Stimulated activated naive CD4-positive, alpha-beta T cell treated with Interleukin-2 at 50 U/mL for 16 hours (primary cell): ENCODE measurements around the gene COPZ2.
A peak's percentile ranks its signal among the peaks of the same experiment; 100 is the strongest.
"Not testable (repeated sequence)": the region's sequence is repeated elsewhere in the genome, so short reads cannot be mapped to it uniquely, and the experiment has no call there.

Experiments
- DNase-seq: peaks from one replicate; lab custom pipeline; 2025; lab: John Stamatoyannopoulos, UW

Gene COPZ2

GRCh38 chr17:48037036-48037837 lies at the start of gene COPZ2:
Gene COPZ2, minus strand, starts transcription at chr17:48037797. Its CDS starts 20 bp downstream, at chr17:48037777.
- peak; percentile 57 for DNase-seq

- DNase-seq = no peak
Measured at GRCh38 chr17:48084932-48085331, 47.3 kb upstream of the COPZ2 start.

DNA sequence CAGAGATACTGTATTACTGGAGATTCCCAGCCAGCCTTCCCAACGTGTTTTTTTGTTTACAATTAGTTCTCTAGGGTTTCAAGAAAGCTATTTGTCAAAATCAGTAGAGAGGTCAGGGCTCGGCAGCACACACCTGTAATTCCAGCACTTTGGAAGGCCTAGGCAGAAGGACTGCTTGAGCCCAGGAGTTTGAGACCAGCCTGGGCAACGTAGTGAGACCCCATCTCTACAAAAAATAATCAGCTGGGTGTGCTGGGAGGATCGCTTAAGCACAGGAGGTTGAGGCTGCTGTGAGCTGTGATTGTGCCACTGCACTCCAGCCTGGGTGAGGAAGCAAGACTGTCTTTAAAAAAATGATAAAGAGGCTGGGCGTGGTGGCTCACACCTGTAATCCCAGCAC lies 44.3 kb upstream of the COPZ2 start:
- no peak for DNase-seq

DNA sequence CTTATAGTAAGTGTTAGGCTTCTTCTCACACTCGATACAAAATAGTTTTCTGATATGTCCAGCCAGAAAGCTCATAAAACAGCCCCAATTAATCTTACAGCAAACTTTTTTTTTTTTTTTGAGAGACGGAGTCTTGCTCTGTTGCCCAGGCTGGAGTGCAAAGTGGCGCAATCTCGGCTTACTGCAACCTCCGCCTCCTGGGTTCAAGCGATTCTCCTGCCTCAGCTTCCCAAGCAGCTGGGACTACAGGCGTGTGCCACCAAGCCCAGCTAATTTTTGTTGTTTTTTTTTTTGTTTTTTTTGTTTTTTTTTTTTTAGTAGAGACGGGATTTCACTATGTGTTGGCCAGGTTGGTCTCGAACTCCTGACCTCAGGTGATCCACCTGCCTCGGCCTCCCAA lies 39.6 kb upstream of the COPZ2 start:
- DNase-seq = not testable (repeated sequence)

GRCh38 chr17:48074322-48075081 lies 36.9 kb upstream of the COPZ2 start:
- DNase-seq = peak; percentile 67

DNA sequence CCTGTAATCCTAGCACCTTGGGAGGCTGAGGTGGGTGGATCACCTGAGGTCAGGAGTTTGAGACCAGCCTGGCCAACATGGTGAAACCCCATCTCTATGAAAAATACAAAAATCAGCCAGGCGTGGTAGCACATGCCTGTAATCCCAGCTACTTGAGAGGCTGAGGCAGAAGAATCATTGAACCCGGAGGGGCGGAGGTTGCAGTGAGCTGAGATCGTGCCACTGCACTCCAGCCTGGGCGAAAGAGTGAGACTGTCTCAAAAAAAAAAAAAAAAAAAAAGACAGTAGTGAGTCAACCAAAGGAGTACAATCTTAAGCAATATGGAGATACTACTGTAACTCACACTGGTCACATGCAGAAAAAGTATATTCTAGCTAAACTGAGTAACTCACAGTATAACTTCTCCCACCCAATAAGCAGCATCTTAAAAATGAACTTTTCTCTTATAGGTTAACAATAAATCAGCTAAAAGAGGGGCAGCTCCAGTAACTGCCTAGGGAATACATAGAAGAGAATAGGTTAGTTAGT lies 36.0 kb upstream of the COPZ2 start:
- DNase-seq = not testable (repeated sequence)

GRCh38 chr17:48072811-48073210 lies 35.2 kb upstream of the COPZ2 start:
- DNase-seq = not testable (repeated sequence)

- no peak for DNase-seq
Measured at GRCh38 chr17:48071654-48072053, 34.1 kb upstream of the COPZ2 start.

GRCh38 chr17:48070195-48070594 lies 32.6 kb upstream of the COPZ2 start:
- no peak for DNase-seq

DNA sequence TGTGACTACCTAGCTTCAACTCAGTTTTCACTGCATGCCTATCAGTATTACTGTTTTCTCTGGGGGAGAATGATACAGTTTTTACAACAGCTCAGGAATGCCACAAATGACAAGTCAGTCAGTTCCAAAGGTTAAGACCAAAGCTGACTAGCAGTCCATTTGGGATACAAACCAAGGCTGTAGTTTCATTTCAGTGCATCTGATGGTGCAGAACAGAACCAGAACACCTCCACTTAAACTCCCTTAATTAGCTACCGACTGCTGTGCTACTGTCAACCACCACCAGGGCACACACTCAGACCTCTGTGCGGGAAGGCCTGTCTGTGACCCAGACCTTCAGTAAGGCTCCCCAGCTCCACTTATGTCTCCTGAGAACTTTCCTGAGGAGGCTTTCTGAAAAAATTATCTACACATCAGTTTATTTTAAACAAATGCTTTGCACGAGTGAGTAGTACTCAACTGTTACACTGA lies 30.9 kb upstream of the COPZ2 start:
- DNase-seq = no peak

DNA sequence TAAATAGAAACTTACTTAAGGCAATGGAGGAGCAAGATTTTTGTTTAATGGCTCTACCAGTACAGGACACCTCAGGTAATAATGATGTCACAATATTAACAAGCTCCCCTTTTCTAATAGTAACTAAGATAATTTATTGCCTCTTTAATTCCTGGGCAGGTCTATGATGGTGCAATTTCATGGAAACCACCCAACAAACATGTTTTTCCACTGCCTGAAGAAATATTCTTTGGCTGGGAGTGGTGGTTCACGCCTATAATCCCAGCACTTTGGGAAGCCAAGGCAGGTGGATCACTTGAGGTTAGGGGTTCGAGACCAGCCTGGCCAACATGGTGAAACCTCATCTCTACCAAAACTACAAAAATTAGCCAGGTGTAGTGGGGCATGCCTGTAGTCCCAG lies 30.2 kb upstream of the COPZ2 start:
- not testable (repeated sequence) for DNase-seq

DNA sequence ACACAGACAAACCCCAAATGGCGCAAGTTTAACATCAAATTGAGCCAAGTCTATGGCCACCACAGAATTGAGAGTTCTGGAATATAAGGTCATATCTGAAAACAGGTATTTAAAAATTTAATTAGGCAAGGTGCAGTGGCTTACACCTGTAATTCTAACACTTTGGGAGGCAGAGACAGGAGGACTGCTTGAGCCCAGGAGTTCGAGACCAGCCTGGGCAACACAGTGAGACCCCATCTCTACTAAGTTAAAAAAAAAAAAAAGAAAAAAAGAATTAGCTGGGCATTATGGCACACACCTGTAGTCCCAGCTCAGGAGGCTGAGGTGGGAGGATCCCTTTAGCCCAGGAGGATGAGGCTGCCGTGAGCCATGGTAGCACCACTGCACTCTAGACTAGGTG lies 29.6 kb upstream of the COPZ2 start:
- DNase-seq = no peak

DNA sequence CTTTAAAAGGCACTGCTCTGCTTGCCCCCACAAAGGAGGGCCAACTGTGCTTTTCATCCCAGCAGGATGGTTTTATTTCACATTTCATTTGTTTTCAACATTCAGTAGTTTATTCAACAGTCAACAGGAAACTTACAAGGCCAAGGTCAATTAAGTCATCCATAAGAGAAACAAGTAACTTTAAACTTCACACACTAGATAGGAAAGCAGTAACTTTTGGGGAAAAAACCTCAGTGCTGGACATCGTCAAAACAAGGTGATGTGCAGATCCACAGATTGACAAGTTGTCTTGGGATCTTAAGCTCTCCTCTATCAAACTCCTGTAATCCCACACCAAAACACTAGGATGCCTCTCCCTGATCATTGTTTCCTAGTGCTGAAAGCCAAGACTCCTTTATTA lies 29.1 kb upstream of the COPZ2 start:
- no peak for DNase-seq

- DNase-seq = no peak
Measured at GRCh38 chr17:48066192-48066591, 28.6 kb upstream of the COPZ2 start.

GRCh38 chr17:48064638-48065037 lies 27.0 kb upstream of the COPZ2 start:
- DNase-seq = no peak

DNA sequence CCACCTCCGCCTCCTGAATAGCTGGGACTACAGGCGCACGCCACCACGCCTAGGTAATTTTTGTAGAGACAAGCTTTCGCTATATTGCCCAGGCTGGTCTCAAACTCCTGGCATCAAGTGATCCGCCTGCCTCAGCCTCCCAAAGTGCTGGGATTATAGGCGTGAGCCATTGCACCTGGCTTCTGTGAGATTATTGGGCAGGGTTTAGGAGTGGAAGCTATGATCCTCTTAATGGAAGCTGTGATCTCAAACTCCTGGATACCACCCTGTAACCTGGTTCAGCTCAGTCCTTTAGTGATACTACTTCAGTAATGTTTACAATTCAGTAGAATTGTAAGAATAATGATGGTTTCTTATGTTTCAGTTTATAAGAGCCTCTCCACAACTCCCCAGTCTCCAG lies 24.7 kb upstream of the COPZ2 start:
- DNase-seq = no peak

DNA sequence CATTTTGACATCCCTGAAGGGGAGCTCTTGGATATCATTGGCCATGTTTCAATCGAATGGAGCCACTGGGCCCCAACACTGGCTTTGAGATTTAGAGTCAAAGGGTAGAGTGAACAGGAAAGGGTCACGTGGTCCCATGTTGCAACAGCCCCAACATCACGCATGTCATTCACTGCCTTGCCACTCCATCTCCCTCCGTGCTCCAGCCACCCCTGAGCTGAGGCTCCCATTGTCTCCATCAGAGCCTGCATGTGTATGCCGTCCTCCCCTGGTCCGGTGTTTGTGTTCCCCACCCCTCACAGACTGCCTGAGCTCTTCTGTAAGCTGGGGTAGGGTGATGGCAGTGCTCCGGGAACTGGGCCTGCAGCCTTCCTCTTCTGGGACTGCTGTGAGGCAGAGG lies 22.7 kb upstream of the COPZ2 start:
- DNase-seq = no peak

- no peak for DNase-seq
Measured at GRCh38 chr17:48059125-48059668, 21.6 kb upstream of the COPZ2 start.

- DNase-seq = no peak
Measured at GRCh38 chr17:48058393-48059124, 21.0 kb upstream of the COPZ2 start.

GRCh38 chr17:48057626-48058025 lies 20.0 kb upstream of the COPZ2 start:
- DNase-seq = no peak

DNA sequence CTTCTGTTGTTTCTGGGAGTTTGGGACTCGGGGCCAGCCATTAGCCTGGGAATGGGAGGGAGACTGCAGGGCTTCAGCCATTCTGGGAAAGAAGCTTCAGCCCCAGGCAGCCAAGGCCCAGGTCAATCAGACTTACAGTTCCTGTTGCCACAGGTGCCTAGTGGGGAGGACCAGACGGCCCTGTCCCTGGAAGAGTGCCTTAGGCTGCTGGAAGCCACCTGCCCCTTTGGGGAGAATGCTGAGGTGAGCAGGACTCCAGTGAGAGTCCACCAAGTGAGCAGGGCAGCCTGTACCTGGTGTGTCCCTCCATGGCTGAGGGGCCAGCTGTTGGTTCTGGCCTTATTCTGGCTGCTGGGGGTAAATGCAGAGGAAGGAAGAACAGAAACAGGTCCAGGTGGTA lies 19.3 kb upstream of the COPZ2 start:
- DNase-seq = no peak

DNA sequence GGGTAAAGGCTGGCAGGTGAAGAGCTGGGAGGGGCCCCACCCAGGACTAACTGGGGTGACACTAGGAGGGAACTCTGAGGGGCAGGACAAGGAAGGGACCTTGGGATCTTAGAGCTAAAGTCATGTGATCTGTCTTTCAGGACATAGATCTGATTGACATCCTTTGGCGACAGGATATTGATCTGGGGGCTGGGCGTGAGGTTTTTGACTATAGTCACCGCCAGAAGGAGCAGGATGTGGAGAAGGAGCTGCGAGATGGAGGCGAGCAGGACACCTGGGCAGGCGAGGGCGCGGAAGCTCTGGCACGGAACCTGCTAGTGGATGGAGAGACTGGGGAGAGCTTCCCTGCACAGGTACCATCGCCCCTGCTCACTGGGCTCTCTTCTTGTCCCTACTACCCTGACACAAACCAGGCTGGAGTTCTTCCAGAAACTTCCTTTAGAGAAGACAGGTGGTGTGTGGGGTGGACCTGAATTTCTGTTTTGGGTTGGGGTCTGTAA lies 18.7 kb upstream of the COPZ2 start:
- DNase-seq = no peak
